SK-N-SH treated with all-trans-retinoic acid at 6 μM for 48 hours (cell line): ENCODE measurements around the gene OST4.

Experiments
- CREB5 ChIP-seq: fragments of 250-450 bp; sonication (Bioruptor Pico); IDR thresholded peaks from 2 replicates; pipeline ENCODE4 v1.5.1; 2020; ENCODE audit warnings: low read depth, mild to moderate bottlenecking, moderate library complexity
- ESRRG ChIP-seq: fragments of 250-450 bp; sonication (Bioruptor Pico); IDR thresholded peaks from 2 replicates; pipeline ENCODE4 v1.6.1; 2021; ENCODE audit warnings: mild to moderate bottlenecking
- PATZ1 ChIP-seq: fragments of 250-450 bp; sonication (Bioruptor Pico); IDR thresholded peaks from 2 replicates; pipeline ENCODE4 v1.8.0; 2020; ENCODE audit warnings: mild to moderate bottlenecking, moderate library complexity, borderline replicate concordance

- no peak for TF ChIP-seq ESRRG
- no peak for TF ChIP-seq PATZ1 (CRISPR knock-in tag)
- no peak for TF ChIP-seq CREB5 (CRISPR knock-in tag)
Measured at GRCh38 chr2:27054721-27055120, 16.7 kb downstream of the OST4 start.
